Urothelium cell line (cell line): ENCODE data around the gene HOXA10.

Experiments used
- DNase-seq: peaks from one replicate; pipeline ENCODE4 v3.0.0; 2011; ENCODE audit warnings: low spot score, mixed read lengths
- FAIRE-seq: peaks from 2 replicates; lab custom pipeline; 2011; peaks lifted over from hg19 to GRCh38; lab: Jason Lieb, UNC

The HOXA10 gene

GRCh38 chr7:27168265-27168947 is 5.7 kb downstream of the HOXA10 start:
- no peak for DNase-seq
- no peak for FAIRE-seq

DNA sequence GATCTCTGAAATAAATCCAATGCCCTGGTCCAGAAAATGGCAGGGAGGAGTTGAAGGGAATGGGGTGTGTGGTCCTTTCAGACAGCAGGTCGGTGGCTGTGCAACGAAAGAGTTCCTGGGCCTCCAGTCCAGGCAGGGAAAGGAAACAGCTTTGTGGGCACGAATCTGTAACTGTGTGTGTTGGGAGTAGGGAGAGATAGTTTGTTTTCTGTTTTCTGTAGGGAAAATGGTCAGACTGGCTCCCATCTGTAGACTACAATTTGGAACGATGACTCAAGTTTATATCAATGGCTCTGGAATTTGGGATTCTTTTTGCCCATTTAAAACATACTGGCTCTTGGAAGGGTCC is 6.2 kb downstream of the HOXA10 start:
- DNase-seq = no peak

DNA sequence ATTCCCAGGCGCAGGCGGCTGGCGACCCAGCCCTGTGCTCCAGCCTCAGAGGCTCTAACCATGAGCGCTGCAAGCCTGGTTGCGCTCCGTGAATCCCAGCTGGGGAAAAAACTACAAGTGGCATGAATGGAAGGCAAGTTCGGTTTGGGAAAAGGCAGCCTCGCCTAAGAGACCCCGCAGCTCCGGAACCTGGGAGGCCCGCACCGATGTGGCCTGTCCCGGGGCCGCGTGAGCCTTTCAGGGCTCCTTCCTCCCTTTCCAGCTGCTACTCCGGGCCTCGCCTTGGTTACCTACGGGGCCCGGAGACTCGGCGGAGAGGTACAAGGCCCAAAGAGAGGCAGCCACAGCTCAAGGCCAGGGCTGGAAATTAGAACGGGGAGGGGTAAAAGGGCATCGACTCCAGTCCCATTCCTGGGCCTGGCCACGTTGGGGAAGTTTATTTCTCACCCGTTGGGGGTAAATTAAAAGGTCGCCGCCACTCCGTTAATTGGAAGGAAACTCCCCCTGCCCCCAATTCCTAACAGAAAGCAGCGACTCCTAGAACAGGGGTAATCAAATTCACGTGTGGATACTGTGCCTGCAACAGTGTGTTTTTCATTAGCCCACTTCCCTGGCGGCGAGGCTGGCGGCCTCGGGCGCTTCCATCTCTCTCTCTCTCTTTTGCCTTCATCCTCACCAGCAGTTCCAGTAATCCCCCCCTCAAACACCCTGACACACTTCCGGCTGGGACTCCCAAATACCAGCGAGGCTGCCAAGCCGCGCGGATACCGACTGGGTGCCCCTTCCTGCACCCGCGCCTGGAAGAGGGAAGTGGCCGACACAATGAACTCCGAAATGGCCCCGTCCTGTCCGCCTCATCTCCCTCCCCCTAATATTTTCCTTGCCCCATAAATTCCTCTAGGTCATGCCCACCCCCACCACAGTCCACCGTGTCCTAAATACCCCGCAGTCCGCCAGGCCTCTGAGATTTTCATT is 7.3 kb downstream of the HOXA10 start:
- DNase-seq = no peak
- no peak for FAIRE-seq

More for the DNA sequence above, 6.2 kb downstream of the HOXA10 start:
- FAIRE-seq = no peak

DNA sequence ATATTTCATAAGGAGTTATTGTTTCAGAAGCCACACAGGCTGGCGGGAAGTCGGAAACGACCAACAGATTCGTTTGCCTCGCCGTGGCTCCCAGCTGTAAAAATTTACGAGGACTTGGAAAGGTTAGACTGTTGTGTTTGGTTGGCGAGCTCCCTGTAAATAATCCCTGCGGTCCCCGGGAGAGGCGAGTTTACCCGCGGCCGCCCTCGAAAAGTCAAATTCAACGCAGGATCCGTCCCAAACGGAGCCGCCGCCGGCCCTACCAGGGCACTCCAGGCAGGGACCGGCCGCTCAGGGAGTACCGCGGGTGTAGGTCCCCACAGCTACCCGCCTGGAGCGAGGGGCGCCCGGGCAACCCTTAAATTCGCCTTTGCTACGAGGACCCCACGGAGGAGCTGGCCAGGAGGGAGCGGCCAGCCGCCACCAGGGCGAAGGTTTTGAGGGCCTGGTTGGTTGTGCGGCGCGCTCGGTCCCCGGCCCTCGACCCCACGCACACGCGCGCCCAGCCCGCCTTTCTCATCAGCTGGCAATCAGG is 8.1 kb downstream of the HOXA10 start:
- DNase-seq (no peak), FAIRE-seq (no peak)

GRCh38 chr7:27165089-27165995 is 8.8 kb downstream of the HOXA10 start, which contains the start of gene HOXA9:
Gene HOXA9, minus strand, starts transcription at chr7:27165537. Its CDS starts 80 bp downstream, at chr7:27165457.
- peak; percentile 96 for FAIRE-seq

GRCh38 chr7:27164367-27165088 is 9.6 kb downstream of the HOXA10 start:
- FAIRE-seq (peak; percentile 65), DNase-seq (peak; percentile 56)

More at GRCh38 chr7:27165089-27165995, 8.8 kb downstream of the HOXA10 start, which contains the start of gene HOXA9:
- peak; percentile 84 for DNase-seq

GRCh38 chr7:27164045-27164366 is 10.1 kb downstream of the HOXA10 start:
- FAIRE-seq = no peak
- DNase-seq = no peak

DNA sequence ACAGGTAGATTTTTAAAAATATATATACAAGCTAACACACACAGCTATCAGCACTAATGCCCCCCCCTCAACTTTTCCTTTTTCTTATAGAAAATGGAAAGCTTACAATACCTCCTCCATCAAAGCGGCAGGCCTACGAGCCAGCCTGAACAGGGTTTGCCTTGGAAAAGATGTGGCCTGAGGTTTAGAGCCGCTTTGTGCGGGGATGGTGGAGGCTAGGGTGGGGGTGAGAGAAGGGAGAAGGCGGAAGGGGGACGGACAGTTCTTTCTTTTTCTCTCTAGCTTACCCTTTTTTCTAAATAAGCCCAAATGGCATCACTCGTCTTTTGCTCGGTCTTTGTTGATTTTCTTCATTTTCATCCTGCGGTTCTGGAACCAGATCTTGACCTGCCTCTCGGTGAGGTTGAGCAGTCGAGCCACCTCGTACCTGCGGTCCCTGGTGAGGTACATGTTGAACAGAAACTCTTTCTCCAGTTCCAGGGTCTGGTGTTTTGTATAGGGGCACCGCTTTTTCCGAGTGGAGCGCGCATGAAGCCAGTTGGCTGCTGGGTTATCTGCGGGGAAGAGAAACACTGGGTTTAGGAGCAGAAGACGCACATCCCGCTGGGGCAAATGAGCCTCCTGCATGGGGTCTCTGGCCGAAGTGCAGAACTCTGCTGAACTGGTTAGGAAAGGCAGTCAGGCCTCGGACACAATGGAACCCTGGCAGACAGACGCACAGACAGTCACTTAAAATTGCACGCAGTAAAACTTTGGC is 10.7 kb downstream of the HOXA10 start:
- FAIRE-seq = peak; percentile 83
- no peak for DNase-seq

- DNase-seq = no peak
- FAIRE-seq = no peak
Observed at GRCh38 chr7:27162561-27163287, 11.4 kb downstream of the HOXA10 start.

- FAIRE-seq (no peak), DNase-seq (no peak)
Observed at GRCh38 chr7:27161721-27162560, 12.2 kb downstream of the HOXA10 start.

- DNase-seq (no peak), FAIRE-seq (no peak)
Observed at GRCh38 chr7:27161214-27161720, 12.9 kb downstream of the HOXA10 start.

DNA sequence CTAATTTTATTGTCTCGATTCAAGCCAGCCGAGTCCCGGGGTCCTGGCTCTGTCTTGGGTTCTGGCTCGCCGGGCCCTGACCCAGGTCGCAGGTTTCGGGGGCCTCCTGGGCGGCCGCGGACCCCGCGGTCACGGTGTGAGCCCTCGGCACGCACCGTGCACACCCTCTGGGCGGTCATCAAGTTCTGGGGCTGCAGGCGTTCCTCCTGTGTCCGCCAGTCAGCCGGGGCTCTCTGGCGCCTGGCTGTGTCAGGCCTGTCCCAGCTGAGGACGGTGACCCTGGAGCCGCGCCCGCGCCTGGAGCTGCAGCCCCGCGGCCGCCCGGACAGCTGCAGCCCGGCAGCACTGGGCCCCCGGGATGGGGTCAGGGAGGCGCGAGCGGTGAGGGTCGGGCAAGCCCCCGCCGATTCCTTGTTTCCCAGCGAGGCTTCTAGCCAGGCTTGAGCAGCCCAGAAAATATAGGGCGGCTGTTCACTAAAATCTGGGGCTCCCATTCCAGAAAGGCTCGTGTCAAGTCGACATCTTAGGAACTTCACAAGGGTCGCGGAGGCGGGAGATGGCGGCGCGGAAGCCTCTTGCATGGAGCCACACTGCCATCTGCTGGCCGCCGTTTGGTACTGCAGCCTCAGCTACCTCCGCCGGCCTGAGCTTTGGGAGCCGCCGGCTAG is 13.4 kb downstream of the HOXA10 start:
- DNase-seq (peak; percentile 86), FAIRE-seq (peak; percentile 86)

DNA sequence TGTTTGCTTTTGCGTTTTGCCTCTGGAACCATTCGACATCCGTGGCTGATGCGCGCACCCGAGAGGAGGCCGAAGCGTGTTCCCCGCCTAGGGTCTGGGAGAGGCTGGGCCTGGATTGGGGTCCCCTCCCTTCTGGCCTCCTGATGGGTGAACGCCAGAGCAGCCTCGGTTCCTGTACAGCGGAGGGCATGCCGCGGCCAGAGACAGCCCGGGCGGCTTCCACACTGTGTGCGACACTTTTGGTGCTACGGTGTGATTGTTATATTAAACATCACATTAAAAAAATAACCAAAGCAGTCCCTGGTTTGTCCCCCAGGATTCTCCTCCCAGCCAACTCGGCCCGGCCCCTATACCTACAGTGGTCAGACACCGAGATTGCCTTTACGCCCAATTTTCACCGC is 14.0 kb downstream of the HOXA10 start:
- FAIRE-seq = no peak

DNA sequence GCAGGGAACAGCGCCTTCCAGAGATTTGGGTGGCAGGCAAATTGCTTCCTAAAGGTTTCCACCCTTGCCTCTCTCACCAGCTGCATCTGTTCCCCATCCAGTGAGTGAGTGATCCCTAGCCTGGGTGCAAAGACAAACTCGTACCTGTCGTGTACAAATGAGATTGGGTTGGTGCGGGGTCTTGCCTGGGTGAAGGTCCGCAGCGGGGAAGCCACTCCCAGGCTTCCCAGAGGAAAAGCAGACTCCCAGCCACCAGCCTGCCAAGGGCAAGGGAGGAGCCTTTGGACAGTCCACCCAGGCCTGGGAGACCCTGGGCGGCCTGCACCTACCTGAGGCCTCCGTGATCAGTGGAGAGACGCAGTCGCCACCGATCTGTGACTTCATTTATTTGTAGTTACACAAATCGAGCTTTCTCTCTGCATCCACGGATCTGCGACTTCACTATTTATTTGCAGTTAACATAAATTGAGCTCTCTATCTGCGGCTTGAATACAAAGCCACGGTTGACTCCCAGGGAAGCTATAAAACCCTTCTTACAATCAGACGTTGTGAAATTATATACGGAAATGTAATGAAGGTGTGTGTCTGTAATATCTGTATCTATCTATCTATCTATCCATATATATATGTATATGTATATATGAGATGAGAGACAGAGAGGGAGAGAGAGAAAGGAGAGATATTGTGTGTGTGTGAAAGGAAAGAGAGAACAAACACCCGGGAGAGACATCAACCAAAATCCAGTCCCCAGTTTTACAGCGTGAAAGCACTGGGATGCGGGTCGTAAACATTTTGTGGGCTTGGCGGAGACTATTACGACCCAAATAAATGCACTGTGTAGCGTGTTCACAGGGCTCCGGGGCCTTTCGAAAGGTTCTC is 14.6 kb downstream of the HOXA10 start:
- FAIRE-seq (no peak), DNase-seq (no peak)

More for the DNA sequence above, 14.0 kb downstream of the HOXA10 start:
- DNase-seq = no peak

DNA sequence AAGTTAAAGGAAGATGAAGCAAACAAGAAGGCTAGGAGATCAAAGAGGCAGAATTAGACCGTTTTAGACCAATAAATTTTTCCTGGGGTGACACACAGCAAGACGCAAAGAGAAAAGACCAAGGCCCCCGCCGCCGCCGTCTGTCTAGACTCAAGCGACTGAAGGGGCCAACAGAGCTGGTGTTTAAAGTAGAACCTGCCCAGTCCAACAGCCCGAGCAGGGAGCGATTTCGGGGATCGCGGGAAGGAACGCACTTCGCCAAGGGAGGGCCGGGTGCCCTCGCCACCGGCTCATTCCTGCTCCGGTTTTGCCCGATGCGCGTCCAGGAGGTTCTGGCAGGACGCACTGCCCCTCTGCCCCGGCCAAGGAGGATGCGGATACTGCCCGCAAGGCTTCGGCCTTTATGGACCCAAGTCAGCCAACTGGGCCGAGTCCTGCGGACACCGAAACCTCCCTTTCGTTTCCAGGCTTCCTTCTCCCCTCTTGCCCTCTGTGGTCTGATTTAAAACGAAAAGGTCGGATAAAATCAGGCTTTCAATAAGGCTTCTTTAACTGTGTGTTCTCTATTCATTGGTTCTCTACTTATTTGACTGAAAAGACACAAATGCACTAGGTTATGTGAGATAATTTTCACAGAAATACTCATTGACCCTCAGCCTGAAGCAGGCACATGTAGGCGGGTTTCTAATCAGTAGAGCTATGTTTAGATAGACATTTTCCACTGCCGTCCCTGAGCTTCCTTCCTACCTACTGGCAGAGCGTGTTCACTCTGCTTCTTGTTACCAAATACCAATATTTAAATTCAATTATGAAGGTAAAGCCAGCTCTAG is 15.5 kb downstream of the HOXA10 start:
- FAIRE-seq (no peak), DNase-seq (no peak)
